GM19240 (cell line): Measurements from ENCODE around the gene ADARB2.

Source experiments
- DNase-seq: peaks from one replicate; pipeline ENCODE4 v3.0.0; 2011; ENCODE audit warnings: low spot score; ENCODE audit not compliant: insufficient read length

Gene ADARB2

GRCh38 chr10:1214882-1215540, 522.3 kb downstream of the ADARB2 start:
- no peak for DNase-seq

DNA sequence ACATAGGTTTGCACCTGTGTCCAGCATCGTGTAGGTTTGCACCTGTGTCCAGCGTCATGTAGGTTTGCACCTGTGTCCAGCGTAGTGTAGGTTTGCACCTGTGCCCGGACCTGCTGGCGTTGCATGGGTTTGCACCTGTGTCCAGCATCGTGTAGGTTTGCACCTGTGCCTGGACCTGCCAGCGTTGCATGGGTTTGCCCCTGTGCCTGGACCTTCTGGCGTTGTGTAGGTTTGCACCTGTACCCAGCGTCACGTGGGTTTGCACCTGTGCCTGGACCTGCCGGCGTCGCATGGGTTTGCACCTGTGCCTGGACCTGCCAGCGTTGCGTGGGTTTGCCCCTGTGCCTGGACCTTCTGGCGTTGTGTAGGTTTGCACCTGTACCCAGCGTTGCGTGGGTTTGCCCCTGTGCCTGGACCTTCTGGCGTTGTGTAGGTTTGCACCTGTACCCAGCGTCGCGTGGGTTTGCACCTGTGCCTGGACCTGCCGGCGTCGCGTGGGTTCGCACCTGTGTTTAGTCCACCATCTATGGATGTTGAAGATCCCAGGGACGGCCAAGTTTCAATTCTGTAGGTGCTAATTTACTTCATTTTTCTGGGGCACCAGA, 523.2 kb downstream of the ADARB2 start:
- no peak for DNase-seq

- no peak for DNase-seq
Measured at GRCh38 chr10:1213252-1214070, 523.9 kb downstream of the ADARB2 start.

DNA sequence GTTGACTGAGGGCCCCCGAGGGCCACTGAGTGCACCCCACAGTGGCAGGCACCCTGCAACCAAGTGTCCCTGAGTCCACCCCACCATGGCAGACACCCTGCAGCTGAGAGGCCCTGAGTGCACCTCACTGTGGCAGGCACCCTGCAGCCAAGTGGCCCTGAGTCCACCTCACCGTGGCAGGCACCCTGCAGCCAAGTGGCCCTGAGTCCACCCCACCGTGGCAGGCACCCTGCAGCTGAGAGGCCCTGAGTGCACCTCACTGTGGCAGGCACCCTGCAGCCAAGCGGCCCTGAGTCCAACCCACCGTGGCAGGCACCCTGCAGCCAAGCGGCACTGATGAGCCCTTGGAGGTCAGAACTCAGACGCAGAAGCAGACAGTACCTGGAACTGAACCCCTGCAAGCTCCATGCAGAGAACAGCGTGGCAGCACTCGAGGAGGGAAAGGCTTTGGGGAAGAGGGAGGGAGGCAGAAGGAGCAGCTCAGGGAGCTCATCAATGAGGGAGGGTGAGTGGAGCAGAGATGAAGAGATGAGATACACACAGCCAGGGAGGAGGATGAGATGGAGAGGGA, 524.7 kb downstream of the ADARB2 start:
- no peak for DNase-seq

GRCh38 chr10:1211844-1212570, 525.3 kb downstream of the ADARB2 start:
- no peak for DNase-seq

DNA sequence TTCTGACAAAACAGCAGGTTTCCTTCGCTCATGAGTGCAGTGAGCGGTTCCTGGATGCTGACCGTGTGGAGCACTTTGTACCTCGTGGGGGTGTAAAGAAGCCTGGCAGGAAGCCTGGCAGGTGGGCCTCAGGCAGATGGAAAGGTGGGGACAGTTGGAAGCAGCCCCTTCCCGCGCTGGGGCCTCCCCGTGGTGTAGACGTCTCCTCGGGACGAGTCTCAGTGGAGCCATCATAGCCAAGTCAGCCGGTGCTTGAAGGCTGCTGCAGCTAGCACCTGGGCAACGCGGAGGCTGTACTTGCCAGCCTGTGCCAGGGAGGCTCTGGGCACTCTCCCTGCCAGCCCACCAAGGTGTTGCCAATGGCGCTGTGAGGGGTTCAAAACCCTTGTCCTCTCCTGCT, 526.7 kb downstream of the ADARB2 start:
- DNase-seq, result no peak

GRCh38 chr10:1209355-1209979, 527.9 kb downstream of the ADARB2 start:
- no peak for DNase-seq

DNA sequence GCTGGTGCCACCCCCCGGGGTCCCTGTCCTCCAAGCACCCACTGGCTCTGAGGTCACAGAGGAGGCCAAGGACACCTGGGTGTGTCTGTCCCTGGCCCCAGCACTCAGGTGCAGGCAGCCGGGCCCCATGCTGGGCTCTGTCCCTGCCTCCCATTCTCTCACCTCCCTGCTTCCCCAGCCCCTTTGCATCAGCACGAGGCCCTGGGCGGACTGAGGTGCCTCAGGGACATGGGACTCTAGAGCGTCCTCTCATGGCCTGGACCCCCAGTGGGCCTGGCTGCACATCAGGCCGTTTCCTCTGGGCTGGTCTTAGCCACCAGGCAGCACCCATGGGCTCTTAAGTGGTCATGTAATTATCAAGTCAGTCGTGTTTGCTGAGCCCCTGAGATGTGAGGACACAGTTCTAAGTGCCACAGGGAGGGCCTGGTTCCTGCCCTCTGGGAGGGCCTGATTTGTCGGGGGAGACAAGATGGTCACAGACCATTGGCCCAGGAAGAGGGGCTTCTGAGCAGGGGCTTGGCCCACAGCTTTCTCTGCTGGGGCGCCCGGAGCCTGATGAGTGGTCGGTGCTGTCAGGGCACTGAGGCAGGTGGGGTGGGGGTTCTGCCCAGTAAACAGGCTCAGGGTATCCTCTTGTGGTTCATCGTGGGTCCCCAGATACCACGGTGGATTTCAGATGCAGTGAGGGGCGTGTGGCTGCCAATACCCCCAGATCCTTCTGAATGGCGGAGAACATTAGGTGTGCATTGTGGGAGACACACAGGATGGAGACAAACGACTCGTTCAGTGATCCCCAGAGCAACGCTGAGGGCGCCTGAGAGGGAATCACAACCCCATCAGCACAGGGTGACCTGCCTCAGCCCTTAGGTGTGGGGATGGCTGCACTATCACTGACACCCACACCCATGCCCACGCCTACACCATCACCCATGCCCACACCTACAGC, 528.7 kb downstream of the ADARB2 start:
- no peak for DNase-seq

GRCh38 chr10:1206601-1207000, 530.7 kb downstream of the ADARB2 start:
- DNase-seq, result no peak

- no peak for DNase-seq
Measured at GRCh38 chr10:1206101-1206500, 531.2 kb downstream of the ADARB2 start.

- no peak for DNase-seq
Measured at GRCh38 chr10:1205450-1206030, 531.8 kb downstream of the ADARB2 start.

GRCh38 chr10:1204434-1205326, 532.6 kb downstream of the ADARB2 start:
- no peak for DNase-seq

DNA sequence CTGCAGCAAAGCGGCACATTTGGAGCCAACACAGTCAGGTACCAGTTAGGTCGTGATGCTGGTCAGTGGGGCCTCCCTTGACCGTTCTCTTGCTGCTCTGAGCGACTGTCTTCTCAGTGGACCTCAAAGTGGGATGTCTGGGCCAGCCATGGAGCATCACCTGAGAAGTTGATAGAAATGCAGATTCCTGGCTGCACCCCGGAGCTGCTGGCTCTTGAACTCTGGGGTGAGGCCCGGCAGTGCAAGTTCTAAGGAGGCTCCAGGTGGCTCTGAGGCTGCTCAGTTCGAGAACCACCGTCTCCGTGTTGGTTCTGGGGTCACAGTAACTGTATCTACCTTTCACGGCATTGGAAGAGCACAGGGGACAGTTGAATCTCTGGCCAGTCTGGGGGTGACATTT, 533.6 kb downstream of the ADARB2 start:
- no peak for DNase-seq

GRCh38 chr10:1203216-1203615, 534.1 kb downstream of the ADARB2 start:
- no peak for DNase-seq

DNA sequence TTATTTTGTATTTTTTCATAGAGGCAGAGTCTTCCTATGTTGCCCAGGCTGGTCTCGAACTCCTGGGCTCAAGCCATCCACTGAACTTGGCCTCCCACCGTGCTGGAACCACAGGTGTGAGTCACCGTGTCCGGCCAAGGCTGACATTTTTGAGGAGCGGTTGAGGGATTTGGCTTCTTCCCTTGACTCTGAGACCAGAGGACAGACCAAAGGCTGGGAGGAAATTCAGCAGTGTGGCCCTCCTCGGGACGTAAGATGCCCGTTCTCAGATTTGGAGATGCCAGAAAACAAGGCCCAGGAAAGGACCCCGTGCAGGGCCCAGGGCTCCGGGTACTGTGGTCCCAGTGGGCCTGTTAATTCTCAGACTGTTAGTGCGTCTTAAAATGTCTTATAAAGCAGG, 535.0 kb downstream of the ADARB2 start:
- DNase-seq, result no peak

- no peak for DNase-seq
Measured at GRCh38 chr10:1200866-1201807, 536.2 kb downstream of the ADARB2 start.
